GM19324 (cell line): ENCODE data around the gene BAD.

Experiments used
- ATAC-seq: cut with Tn5 transposase; IDR thresholded peaks from one replicate; pipeline ENCODE4 v1.9.1; 2021; ENCODE audit warnings: mild to moderate bottlenecking, moderate library complexity; ENCODE audit not compliant: unreplicated experiment, low FRiP score

BAD gene

DNA sequence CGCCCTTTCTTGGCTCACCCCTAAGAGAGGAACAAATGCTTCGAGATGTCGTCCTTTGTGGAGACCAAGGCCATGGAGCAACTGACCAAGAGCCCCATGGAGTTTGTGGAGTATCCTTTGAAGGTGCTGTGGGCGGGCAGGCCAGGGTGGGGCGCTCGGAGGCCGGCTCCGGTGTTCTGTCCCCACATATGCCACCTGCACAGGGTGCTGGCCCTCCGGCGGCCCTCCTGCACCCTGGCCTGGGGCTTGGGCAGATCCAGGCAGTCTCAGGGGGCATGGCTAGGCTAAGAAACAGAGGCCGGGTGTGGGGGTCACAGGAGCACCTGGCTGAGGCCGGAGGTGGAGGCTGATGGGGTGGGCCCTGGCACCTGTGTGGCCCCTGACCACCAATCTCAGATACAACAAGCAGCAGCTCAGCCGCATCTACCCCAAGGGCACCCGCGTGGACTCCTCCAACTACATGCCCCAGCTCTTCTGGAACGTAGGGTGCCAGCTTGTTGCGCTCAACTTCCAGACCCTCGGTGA is 22.8 kb downstream of the BAD start:
- ATAC-seq = no peak

DNA sequence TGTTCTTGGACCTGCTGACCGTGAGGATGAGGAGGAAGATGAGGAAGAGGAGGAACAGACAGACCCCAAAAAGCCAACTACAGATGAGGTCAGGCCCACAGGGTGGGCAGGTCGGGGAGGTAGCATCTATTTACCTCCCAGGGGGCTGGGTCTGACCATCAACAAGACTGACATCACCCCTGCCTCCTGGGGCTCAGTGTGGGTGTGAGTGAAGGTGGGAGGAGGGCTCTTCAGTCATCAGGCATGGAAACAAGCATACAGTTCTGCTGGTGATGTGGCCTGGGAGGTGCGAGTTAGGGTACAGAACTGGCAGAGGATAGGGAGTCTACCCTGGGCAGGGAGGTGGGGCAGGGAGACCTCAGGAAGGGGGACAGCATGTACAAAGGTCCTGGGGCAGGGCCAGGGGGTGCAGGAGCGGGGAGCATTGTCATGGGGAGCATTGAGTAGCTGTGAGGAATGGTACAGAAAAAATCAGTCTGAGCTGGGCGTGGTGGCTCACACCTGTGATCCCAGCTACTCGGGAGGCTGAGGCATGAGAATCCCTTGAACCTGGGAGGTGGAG is 24.2 kb downstream of the BAD start:
- no peak for ATAC-seq

DNA sequence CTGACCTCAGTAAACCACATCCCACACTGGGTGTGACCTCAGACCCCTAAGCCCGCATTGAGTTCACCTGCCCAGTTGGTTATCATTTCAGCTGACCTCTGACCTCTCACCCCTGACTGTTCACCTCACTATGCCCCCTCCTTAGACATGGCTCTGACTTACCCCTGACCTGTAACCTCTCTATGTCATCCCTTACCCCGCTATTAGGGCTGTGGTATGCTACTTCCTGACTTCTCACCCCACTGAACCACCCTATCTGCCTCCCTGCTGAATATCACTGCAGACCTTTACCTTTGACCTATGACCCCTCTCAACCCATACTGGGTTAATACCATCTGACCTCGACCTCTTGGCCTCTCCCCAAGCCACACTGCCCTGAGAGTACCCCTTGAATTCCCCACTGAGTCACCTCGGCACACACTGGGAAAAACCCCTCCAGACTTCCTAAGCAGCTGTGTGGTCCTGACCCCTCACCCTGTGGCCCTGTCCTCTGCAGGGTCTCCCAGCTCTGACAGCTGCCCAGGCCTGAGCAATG is 24.9 kb downstream of the BAD start:
- ATAC-seq = no peak

DNA sequence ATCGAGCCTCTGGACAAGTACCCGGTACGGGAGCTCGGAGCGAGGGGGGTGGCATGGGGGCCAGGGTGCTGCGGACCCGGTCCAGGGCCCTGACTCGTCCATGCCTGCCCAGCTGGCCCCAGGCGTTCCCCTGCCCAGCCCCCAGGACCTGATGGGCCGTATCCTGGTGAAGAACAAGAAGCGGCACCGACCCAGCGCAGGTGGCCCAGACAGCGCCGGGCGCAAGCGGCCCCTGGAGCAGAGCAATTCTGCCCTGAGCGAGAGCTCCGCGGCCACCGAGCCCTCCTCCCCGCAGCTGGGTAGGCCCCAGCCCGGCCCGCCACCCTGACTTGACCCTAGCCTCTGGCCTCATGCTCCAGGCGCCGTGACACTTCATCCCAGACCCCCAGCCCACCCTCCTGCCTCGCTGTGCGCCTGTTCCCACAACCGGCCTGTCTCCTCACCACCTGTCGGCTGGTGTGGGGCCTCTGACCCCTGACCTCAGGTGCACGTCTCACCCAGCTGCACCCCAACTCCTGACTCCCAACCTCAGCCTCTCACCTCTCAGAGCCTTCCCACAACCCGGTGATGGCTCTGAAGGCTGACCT is 25.4 kb downstream of the BAD start:
- ATAC-seq = no peak

DNA sequence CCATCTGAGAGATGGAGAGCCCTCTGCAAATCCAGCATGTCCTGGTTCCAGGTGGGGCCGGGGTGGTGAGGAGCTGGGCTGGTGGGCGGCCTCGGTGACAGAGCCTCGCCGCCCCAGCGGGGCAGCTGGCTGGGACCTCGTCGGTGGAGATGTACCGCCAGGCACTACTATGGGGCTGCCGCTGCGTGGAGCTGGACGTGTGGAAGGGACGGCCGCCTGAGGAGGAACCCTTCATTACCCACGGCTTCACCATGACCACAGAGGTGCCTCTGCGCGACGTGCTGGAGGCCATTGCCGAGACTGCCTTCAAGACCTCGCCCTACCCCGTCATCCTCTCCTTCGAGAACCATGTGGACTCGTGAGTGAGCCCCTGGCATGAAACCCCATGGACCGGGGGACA is 26.1 kb downstream of the BAD start:
- ATAC-seq = no peak

DNA sequence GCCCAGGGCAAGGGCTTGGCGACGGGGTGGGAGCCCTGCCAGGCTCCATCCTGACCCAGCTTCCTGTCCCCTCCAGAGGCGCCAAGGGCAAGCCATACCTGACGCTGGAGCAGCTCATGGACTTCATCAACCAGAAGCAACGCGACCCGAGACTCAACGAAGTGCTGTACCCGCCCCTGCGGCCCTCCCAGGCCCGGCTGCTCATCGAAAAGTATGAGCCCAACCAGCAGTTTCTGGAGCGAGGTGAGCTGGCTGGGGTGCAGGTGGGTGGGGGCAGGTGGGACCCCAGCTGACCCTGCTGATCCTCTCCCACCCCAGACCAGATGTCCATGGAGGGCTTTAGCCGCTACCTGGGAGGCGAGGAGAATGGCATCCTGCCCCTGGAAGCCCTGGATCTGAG is 28.2 kb downstream of the BAD start:
- ATAC-seq = no peak

DNA sequence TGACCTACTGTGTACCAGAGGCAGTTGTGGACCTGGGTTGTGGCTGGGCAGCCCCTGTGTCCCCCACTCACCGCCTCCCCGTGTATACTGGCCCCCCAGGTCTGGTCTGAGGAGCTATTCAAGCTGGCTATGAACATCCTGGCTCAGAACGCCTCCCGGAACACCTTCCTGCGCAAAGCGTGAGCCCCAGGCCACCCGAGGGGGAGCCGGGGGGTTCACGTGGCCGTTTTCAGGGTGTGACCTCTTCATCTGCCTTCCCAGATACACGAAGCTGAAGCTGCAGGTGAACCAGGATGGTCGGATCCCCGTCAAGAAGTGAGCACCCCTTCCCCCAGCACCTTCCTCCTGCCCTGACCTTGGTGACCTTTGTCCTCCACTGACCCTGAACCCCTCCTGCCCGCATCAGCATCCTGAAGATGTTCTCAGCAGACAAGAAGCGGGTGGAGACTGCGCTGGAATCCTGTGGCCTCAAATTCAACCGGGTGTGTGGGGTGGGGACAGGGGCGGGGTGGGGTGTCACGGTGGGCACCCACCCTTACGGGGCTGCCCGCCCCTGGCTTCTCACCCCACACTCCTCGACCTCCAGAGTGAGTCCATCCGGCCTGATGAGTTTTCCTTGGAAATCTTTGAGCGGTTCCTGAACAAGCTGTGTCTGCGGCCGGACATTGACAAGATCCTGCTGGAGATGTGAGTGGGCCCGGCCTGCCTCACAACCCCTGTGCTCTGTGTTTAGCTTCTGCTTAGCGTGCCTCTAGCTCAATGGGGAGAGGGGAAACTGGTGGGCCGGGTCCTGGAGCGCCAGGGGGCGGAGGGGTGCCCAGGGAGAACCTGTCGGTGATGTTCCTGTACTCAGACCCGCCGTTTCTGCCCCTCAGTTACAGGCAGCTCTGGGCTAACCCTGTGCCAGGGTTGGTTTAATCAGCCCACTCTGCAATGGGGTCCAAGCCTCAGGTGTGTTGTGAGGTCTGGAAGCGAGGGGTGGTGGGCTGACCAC is 29.0 kb downstream of the BAD start:
- no peak for ATAC-seq

DNA sequence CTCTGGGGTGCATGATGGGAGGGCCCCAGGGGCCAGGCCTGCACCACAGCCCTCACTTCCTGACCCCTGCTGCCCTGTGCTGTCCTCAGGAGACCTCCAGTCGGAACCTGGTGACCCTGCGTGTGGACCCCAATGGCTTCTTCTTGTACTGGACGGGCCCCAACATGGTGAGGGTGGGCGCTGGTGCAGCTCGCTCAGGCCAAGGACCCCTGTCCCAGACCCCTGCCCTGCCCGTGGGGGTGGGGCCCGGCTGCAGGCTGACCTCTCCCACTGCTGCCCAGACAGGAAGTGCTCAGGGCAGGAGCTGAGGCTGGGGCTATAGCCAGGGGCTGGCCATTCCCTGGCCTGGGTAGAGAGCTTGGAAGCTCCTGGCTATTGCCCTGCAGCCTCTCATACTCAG is 30.1 kb downstream of the BAD start:
- no peak for ATAC-seq

DNA sequence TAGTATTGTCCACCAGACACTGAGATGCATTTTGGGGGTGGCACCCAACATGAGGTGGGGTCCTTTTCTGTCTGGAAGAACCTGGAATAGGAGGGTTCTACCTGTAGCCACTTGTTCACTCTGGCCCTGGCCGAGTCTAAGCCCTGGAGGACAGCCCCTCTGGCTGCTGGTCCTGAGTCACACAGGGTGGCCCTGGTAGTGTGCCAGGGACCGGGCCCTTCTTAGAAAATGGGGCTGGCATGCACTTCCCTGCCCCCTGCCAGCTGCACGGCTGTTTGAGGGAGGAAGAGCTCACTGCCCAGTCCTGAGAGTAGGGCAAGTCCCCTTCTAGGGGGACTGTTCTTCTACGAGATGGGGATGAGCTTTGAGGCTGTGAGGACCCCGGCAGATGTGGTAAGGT is 31.0 kb downstream of the BAD start:
- ATAC-seq = no peak

DNA sequence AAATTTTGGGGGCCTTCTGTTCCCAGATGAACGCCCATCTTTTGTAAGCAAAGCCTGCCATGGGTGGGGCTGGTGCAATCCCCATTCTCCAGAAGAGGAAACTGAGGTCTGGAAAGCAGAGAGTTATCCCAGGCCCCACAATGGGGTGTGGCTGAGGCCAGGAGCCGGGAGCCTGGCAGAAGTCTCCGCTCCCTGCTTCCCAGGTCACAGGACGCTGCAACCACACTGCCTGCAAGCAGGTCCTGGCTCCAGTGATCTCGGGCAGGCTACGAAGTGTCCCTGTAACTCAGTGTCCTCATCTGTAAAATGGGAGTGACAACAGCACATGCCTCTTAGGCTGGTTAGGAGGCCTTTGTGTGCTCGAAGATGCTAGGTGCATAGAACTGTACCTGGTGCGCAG is 31.4 kb downstream of the BAD start:
- ATAC-seq = no peak

DNA sequence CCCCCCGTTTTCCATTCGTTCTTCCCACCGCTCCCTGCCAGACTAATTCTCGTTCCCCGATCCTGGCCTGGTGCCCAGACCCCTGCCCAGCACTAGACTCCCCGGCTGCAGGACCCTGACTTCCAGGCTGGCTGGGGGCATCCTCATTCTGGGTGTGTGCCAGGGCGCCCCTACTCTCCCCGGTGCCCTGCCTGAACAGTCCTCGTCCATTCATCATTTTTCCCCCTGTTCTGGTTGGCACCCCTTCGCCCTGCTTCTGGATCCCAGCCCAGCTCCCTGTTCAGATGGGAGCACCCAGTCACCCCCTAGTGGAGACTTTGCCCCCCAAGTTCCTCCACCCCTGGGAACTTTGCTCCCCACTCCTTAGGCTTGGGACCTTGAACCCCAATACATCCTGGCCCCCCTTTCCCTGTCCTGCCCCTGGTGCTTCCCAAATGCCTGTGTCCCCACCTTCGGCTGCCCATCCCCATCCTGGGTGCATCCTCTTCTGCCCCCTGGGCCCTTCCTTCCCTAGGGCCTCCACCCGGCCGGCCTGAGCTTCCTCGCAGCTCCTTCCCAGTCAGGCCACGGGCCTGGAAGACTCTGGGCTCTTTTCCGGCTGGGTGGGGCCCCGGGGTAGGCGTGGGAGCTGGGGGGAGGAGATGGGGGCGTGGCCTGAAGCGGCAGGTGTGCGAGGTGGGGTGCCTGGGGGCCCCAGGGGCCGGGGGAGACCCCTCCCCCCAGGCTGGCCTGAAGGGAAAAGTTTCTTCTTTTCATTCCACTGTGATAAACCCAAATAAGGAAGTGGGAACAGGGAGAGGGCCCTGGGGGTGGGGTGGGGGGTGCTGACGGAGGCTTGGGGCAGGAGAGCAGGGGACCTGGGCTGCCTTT is 32.2 kb downstream of the BAD start:
- no peak for ATAC-seq

DNA sequence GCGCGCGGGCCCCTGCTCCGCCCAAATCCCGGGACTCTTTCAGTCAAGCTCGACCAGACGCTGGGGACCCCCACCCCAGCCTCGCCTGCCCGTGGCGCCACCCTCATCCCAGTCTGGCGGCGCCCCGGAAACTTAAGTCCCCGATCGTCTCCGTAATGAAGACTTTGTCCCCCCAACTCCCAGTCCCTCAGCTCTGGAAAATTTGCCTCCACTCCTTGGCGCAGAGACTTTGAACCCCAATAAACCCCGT is 32.8 kb downstream of the BAD start:
- ATAC-seq = no peak

DNA sequence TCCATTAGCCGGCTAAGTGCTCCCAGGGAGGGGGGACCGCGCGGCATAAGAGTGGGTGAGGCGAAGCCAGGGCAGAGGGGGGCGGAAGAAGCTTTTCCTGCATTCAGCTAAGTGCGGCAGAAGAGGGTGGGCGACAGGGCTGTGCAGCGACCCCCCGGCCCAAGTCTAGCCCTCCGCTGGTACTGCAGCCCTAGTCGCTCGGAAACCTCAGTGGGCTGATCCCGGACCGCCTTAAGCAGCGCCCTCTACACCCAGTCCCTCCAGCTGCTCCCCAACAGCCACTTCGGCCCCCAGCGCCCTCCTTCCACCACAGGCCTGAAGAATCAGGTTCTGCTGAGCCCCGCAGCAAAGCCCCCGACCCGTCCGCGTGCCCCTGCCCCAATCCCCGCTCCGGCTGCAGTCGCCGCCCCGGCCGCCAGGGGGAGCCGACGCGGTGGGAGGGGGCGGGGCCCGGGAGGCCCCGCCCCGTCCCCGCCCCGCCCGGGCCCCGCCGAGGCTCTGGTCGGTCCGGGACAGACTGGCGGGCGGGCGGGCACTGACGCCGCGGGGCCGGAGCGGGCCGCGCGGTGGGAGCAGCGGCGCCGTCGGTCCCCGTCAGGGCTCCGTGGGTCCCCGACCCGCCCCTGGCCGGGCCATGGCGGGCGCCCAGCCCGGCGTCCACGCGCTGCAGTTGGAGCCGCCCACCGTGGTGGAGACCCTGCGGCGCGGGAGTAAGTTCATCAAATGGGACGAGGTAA is 33.3 kb downstream of the BAD start, which contains the start of gene PLCB3:
TSS of gene PLCB3 (plus strand) at position 515 of the 737 bp plus-strand sequence. CDS start at position 635, 120 bp downstream.
- peak; percentile 34 for ATAC-seq

DNA sequence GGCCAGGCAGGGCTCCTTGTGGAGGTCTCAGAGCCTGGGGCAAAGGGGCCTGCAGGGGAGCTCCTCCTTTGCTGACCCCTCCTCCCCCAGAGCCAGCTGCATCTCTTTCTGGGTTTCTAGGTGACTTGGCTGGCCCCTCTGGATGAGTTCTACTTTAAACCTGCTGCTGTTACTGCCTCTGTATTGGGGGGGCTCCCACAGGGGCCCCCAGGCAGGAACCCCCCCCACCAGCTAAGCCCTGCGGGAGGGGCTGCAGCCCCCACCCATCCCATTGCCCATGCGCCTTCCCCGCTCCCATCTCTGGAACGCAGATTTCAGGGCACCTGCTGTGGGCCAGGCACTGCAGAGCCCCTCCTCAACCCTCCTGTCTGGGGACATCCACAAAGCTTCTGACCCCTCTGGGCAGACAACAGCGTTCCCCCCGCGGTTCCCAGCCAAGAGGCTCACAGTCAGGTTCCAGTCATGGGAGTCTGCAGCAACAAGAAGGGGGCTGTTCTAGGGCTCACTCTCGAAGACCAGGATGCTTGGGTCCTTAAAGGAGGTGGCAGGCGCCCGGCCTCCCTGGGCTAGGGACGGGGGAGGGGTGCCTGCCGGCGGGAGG is 34.0 kb downstream of the BAD start:
- ATAC-seq = no peak

DNA sequence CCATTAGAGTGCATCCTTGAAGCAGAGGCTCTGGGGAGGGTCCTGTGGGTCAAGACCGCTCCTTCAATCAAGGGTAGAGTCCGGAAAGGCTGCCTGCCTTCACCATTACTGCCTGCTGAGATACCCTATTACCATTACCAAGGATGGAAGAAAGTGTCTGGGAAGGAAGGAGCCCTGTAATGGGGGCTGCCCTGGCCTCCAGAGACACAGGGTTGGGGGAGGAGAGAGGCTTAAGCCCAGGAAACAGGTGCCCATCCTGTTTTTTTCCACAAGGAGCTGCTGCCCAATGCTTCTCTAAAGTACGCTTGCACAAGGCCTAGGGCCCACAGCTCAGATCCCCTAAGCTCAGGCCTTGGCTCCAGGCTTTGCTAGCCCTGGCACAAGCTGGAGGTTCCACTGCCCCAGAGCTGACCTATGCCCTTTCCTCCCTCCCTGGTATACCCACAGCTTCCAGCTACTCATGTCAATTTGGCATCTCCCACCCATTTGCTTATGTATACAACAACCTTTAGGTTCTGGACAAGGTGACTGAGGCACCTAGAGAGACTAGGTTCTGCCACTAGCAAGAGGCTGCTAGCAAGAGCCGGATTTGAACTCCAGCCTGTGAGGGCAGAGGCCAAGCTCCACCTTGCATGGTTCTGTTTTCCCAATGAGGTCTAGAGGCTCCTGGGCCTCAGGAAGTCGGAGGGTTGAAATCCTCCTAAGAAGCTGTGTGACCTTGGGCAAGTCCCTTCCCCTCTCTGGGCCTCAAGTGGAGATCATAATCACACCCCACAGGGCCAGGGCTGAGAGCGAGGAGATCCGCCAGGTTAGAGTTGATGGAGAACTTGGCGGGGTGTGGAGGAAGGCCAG is 34.7 kb downstream of the BAD start:
- no peak for ATAC-seq

DNA sequence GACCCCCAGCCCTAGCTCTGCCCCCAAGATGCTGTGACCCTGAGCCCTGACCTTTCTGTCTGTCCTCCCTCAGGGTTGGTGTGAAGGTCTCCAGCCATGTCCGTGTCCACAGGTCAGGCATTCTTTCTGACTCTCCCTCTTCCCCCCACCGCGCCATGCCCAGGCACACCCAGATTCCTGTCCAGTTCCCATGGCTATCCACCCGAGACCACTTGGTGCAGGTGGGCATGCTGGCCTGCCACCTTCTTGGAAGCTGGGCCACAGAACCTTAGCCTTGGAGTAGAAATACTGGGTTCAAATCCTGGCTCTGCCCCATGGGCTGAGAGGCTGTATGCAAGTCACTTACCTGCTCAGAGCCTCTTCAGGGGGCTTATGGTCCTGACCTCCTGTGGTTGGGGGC is 35.4 kb downstream of the BAD start:
- ATAC-seq = no peak

DNA sequence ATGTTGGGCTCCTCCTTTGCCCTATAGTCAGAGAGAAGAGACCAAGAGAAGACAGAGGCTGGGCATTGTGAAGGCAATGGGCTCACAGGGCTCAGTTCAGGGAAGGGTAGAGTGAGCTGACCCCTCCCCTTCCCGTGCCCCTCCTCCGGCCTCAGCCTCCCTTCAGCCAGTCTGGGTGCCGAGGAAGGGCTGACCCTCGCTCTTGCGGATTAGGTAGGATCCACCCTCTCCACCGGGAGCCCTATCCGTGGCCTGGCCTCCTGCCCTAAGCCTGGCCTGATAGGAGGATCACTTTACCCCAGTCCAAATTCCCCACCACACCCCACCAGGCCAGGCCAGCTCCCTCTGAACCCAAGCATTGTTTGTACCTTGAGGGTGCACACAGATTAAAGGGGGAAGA is 35.9 kb downstream of the BAD start:
- no peak for ATAC-seq

DNA sequence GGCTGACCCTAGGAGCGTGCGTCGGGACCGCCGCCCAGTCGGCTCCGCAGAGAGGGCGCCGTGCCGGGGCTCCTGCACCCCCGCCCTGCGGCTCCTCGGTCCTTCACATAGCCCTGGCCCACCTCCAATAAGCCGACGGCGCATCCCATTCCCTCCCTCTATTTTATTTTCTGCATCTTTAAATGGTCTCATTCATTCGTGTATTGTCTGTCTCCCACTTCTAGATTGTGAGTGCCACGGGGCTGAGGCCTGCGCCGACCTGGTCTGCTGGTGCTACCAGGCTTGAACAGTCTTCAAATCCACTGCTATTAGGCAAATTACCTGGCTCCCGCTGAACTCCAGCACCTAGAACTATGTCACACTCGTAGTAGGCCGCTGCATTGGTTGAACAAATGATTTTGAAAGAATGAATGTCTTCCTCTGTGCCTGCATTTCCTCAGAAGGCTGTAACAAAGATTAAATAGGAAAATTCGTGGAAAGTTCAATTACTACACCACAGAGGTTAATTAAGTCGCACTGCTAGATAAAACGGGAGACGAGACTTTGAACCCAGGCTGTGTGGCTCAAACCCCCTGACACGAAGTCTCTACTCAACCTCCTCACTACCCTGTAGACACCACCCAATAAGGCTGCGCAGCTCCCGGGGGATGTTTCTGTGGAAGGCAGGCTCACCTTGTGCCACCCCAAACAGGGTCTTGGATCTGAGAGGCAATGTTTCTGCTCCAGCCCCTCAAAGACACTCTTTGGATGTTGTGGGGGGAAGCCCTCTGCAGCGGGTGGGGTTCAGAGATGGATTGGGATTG is 36.5 kb downstream of the BAD start:
- ATAC-seq = no peak
